T-cell (primary cell): ENCODE results near the gene SLC6A8. TPM values are rescaled to one million over a fixed set of nuclear protein-coding genes. Genes with fewer than 3 reads are reported as not detected.

ENCODE experiments used
- ATAC-seq, 4 experiments: fragments of 200-7000 bp in 3 of 4; fragments of 150-1000 bp in 1 of 4; cut with Tn5 transposase; replicated peaks in 1 of 4; 1 replicate in 3 of 4; 2 replicates in 1 of 4; pipeline ENCODE4 v1.10.0; 2021; ENCODE audit warnings: moderate library complexity in 3 of 4, mild to moderate bottlenecking in 2 of 4, moderate number of reproducible peaks in 1 of 4
- CTCF ChIA-PET, 2 donors: fragments of 300-600 bp; sonication (Branson Sonifier 250); formaldehyde crosslinking; loops; one replicate each; lab custom pipeline; 2022; ENCODE audit warnings: antibody characterized with exemption in 2 of 2; lab: Charles Lee
- POLR2A ChIA-PET, 2 donors: fragments of 300-600 bp; sonication (Branson Sonifier 250); formaldehyde crosslinking; loops; one replicate each; lab custom pipeline; 2022; ENCODE audit warnings: antibody characterized with exemption in 2 of 2; lab: Charles Lee
- DNase-seq, 35 experiments: peaks; one replicate each; pipeline versions ENCODE4 v3.0.0 to v3.0.0-alpha.2; 2013 to 2023
- H3K27ac ChIP-seq: one replicate; pipeline ENCODE4 v1.5.1; 2013; ENCODE audit warnings: low read length
- H3K27me3 ChIP-seq, 2 experiments: replicated peaks in 1 of 2; 1 replicate in 1 of 2; 2 replicates in 1 of 2; pipeline versions ENCODE4 v1.6.1 to v1.7.0; 2013; ENCODE audit warnings: low read length in 1 of 2, mixed read lengths in 1 of 2; ENCODE audit not compliant: control insufficient read depth in 2 of 2, insufficient read depth in 2 of 2; ENCODE audit errors: extremely low read depth in 1 of 2
- H3K36me3 ChIP-seq, 2 donors: 1 replicate in 1 of 2; 2 replicates in 1 of 2; pipeline versions ENCODE4 v1.6.1 to v1.7.0; 2013; ENCODE audit warnings: low read length in 1 of 2; ENCODE audit not compliant: control insufficient read depth in 2 of 2, insufficient read depth in 1 of 2; ENCODE audit errors: extremely low read depth in 1 of 2
- H3K4me1 ChIP-seq, 2 experiments: 1 replicate in 1 of 2; 2 replicates in 1 of 2; pipeline versions ENCODE4 v1.6.1 to v1.7.0; 2013; ENCODE audit warnings: low read length in 2 of 2, mixed read lengths in 1 of 2; ENCODE audit not compliant: insufficient read depth in 2 of 2, control insufficient read depth in 1 of 2; ENCODE audit errors: extremely low read depth in 1 of 2
- H3K4me3 ChIP-seq, 2 donors: 1 replicate in 1 of 2; 2 replicates in 1 of 2; pipeline versions ENCODE4 v1.5.1 to v1.7.0; 2013; ENCODE audit warnings: mild to moderate bottlenecking in 2 of 2, low read length in 1 of 2, moderate library complexity in 1 of 2; ENCODE audit not compliant: control insufficient read depth in 1 of 2; ENCODE audit errors: extremely low read depth in 1 of 2
- H3K9me3 ChIP-seq: 2 replicates; pipeline ENCODE4 v1.7.0; 2013
- H3K27ac Mint-ChIP-seq, 2 donors: one replicate each; pipeline ENCODE4 v1.8.0; 2020 to 2021; ENCODE audit warnings: mild to moderate bottlenecking in 2 of 2, mixed read lengths in 2 of 2
- H3K27me3 Mint-ChIP-seq, 2 donors: one replicate each; pipeline ENCODE4 v1.8.0; 2021 to 2022; ENCODE audit warnings: mixed read lengths in 2 of 2
- H3K36me3 Mint-ChIP-seq: one replicate; pipeline ENCODE4 v1.8.0; 2021; ENCODE audit warnings: mixed read lengths
- H3K4me1 Mint-ChIP-seq, 3 donors: one replicate each; pipeline ENCODE4 v1.8.0; 2020 to 2022; ENCODE audit warnings: mixed read lengths in 3 of 3, mild to moderate bottlenecking in 1 of 3
- H3K4me3 Mint-ChIP-seq, 3 donors: one replicate each; pipeline ENCODE4 v1.8.0; 2020 to 2022; ENCODE audit warnings: mild to moderate bottlenecking in 3 of 3, mixed read lengths in 3 of 3, moderate library complexity in 3 of 3
- H3K9me3 Mint-ChIP-seq, 3 donors: one replicate each; pipeline ENCODE4 v1.8.0; 2020 to 2022; ENCODE audit warnings: mixed read lengths in 3 of 3
- WGBS: methylation state at CpG from one replicate; pipeline ENCODE4 v1.1.5; 2013; ENCODE audit warnings: missing lambda C conversion rate; ENCODE audit not compliant: insufficient coverage; 5-methylcytosine and 5-hydroxymethylcytosine counted together
- total RNA-seq, 35 experiments: library from RNA in 6 of 35; stranded (reverse) in 6 of 35; fragments of 120-200 nt in 1 of 35; gene quantifications; one replicate each; pipeline versions ENCODE4 v1.2.1 to v1.2.4 and lab custom pipeline; 2013 to 2026

SLC6A8 gene
- total RNA-seq, 5 donors from 2014 or later (not counting 1 experiment from before 2014, with no cell fraction given): 0.89 to 2.3 (median 1.9) TPM

DNA sequence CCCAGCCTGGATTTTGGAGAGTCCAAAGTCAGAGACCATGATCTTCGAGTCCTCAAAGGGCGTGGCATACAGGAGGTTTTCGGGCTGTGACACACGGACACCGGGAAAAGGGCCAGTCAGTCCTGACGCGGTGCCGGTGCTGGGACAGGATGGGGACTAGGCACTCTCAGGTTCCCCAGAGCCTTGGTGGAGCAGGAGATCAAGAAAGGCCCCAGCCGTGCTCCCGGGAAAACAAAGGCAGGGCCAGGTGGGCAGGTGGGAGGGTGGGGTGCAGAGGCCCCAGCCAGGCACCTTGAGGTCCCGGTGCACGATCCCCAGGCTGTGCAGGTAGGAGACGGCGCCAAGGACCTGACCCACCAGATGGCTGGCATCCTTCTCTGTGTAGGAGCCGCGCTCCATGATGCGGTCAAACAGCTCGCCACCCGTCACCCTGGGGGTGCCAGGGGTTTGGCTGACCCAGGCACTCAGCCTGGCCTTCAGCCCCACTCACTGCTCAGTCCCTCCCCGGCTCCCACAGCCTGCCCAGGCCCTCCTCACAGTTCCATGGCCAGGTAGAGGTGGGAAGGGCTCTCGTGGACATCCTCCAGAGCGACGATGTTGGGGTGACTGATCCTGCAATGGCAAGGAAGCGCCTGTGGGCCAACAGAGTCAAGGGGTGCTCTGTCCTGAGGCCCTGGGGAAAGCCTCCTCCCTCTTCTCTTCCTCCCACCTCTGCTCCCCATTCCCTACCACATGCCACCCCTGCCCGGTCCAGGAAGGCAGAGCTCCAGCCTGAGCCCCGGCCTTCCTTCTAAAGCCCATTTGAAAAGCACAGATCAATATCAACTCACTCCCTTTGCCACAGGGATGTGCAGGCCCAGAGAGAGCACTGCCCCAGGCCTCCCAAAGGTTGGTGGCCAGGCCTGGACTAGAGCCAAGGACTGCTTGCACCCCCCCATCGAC is 15.9 kb upstream of the SLC6A8 start:
- Histone ChIP-seq H3K9me3 (no peaks in the 10 kb centered on the region), H3K4me1 (peaks cover 0 to 23% of the 10 kb centered on the region in 2 experiments), H3K27ac (no peak overlapping the region), H3K27me3 (peaks cover 0 to 47% of the 10 kb centered on the region in 2 experiments), H3K36me3 (no peaks in the 10 kb centered on the region), H3K4me3 (no peak overlapping the region)
- WGBS: 94% methylated on average over 10 of the region's 27 CpGs
- peak overlapping the region in 1 of 3 donors; percentile 42 for H3K4me3 Mint-ChIP-seq
- peaks cover 8 to 15% (median 8%) of the 10 kb centered on the region in 3 donors for H3K4me1 Mint-ChIP-seq
- no peaks in the 10 kb centered on the region for H3K9me3 Mint-ChIP-seq
- no peaks in the 10 kb centered on the region for H3K36me3 Mint-ChIP-seq
- peaks cover 33 to 34% of the 10 kb centered on the region in 2 donors for H3K27me3 Mint-ChIP-seq
- ATAC-seq (no peak), DNase-seq (no peak)
- no peak overlapping the region for H3K27ac Mint-ChIP-seq
- CTCF ChIA-PET: interaction anchor here (0.6 to 0.7 kb wide), 2 partner anchors 13 to 40 kb away, joined by 4 to 8 read pairs; no protein-coding TSS in a partner anchor
- POLR2A ChIA-PET: no interaction called here

DNA sequence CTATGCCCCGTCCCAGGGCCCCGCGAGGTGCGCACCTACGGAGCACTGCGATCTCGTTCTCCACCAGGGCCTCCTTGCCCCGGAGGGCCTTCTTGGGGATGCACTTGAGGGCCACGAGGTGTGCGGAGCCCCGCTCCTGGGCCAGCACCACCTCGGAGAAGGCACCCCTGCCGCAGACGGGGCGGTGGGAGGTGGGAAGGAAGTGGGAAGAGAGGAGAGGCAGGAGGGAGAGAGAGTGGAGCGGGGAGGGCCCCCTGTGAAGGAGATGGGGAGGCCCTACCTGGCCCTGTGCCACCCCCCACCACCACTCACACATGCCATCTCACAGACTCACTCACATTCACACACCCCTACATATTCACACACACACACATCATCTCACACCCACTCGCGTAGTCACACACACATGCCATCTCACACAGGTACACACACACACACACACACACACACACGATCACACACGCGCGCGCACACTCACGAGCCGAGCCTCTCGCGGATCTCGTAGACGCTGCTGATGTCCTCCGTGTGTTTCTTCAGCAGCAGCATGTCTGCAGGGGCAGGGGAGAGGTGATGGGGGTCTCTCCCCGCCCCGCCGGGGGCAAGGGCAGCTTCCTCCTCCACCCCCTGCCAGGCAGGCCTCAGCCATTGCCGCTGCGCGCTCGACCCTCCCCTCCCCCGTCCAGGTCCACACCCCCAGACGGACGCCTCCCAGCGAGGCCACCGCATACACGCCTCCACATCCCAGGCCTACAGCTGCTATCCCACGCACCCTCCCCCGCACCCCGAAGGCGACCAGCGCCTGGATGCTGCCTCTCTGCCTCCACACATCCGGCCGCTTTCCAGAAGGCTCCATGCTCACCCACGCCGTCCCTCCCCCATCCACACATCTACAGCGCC is 14.9 kb upstream of the SLC6A8 start:
- ChIA-PET POLR2A (no interaction called here), CTCF (interaction anchor here in 1 of 2 donors (0.6 kb wide), 1 partner anchor 709 kb away, joined by 3 read pairs; no protein-coding TSS in a partner anchor)
- Histone ChIP-seq H3K27ac (no peak overlapping the region), H3K4me1 (peaks cover 0 to 18% of the 10 kb centered on the region in 2 experiments), H3K36me3 (no peaks in the 10 kb centered on the region), H3K4me3 (no peak overlapping the region), H3K9me3 (no peaks in the 10 kb centered on the region), H3K27me3 (peaks cover 0 to 43% of the 10 kb centered on the region in 2 experiments)
- 6% methylated on average over 7 of the region's 53 CpGs for WGBS
- peaks cover 32 to 36% of the 10 kb centered on the region in 2 donors for H3K27me3 Mint-ChIP-seq
- no peaks in the 10 kb centered on the region for H3K36me3 Mint-ChIP-seq
- H3K27ac Mint-ChIP-seq: no peak overlapping the region
- peak overlapping the region in 1 of 3 donors; percentile 42 for H3K4me3 Mint-ChIP-seq
- H3K9me3 Mint-ChIP-seq: no peaks in the 10 kb centered on the region
- DNase-seq: no peak
- ATAC-seq: no peak
- peaks cover 5 to 11% (median 7%) of the 10 kb centered on the region in 3 donors for H3K4me1 Mint-ChIP-seq

DNA sequence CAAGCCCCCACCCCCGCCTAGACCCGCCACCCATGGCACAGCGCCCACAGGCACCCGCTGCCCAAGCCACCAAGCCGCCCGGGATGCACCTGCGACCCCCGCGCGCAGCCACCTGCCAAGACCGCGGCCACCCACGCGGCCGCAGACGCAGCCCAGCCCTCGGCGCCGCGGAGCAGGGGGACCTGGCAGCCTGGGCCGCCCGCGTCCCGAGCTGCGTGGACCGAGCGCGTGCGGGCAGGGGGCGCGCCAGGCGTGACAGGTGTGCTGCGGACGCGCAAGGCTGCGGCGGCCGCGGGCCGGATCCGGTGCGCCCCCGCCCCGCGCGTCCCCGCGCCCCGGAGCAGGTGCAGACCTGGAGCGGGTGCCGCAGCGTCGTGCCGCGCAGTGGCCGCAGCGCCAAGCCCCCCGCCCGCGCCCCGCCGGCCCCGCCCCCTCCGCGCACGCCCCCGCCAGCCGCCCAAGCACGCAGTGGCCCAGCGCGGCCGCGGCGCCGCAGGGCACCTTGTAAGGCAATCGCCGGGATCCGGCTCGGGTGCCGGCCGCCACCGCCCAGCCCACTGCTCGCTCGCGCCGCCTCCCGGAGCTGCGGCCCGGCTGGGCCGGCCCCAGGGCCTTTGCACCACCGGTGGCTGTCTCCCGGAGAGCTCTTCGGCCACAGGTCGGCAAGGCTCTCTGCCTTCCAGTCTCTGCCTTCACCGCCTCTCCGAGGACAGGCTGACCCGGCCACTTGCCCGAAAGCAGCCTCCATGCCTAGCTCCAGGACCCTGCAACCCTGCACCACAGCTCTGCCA is 14.1 kb upstream of the SLC6A8 start, which contains the start of gene PNCK:
TSS of gene PNCK (minus strand) at position 386 of the 791 bp plus-strand sequence. CDS start 737 bp downstream, outside the sequence.
- H3K4me1 Mint-ChIP-seq: peaks cover 0 to 7% (median 3%) of the 10 kb centered on the region in 3 donors
- H3K27ac Mint-ChIP-seq: no peak within 1 kb of the TSS
- DNase-seq (no peak), ATAC-seq (peak in 1 of 4 experiments; percentile 33)
- H3K36me3 Mint-ChIP-seq: no peaks in the 10 kb centered on the region
- H3K27me3 ChIP-seq: peaks cover 0 to 39% of the 10 kb centered on the region in 2 experiments
- H3K27me3 Mint-ChIP-seq: peaks cover 28 to 31% of the 10 kb centered on the region in 2 donors
- WGBS: 18% methylated on average over 56 of the region's 98 CpGs
- peak within 1 kb of the TSS in 2 of 3 donors; percentile 21 to 58 for H3K4me3 Mint-ChIP-seq
- ChIA-PET POLR2A (no interaction called here), CTCF (no interaction called here)
- no peaks in the 10 kb centered on the region for H3K36me3 ChIP-seq
- no peak within 1 kb of the TSS for H3K4me3 ChIP-seq
- no peaks in the 10 kb centered on the region for H3K9me3 Mint-ChIP-seq
- no peak within 1 kb of the TSS for H3K27ac ChIP-seq
- H3K9me3 ChIP-seq: no peaks in the 10 kb centered on the region
- peaks cover 0 to 12% of the 10 kb centered on the region in 2 experiments for H3K4me1 ChIP-seq

DNA sequence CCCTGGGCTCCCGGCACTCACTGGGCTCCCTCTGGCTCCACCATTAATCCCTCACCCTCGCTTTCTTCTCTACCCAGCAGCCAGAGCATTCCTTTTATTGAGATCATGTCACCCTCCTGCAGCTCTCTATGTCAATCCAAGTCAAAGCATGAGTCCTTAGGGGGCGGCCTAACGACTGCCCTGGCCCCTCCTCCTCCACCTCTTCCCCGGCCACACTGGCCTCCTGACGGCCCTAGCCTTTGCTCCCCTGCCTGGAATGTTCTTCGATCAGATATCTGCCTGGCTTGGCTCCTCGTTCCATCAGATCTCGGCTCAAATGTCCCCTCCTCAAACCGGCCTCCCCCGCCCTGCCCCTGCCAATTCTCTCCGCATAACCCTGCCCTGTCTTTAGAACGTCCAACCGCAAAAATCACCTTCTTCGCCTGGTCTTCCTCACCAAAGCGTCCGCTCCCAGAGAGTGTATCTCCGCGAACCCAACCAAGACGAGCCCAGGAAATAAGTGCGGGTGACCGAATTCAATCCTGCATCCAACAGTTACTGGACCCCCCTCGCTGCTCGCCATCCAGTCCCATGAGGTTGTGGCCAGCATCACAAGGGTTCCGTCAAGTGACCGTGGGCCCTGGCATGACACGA is 13.4 kb upstream of the SLC6A8 start:
- peaks cover 0 to 11% of the 10 kb centered on the region in 2 experiments for H3K4me1 ChIP-seq
- no peaks in the 10 kb centered on the region for H3K36me3 ChIP-seq
- Mint-ChIP-seq H3K4me1 (peaks cover 0 to 7% (median 3%) of the 10 kb centered on the region in 3 donors), H3K27me3 (peaks cover 27 to 36% of the 10 kb centered on the region in 2 donors), H3K4me3 (peak overlapping the region in 2 of 3 donors; percentile 21 to 58), H3K9me3 (no peaks in the 10 kb centered on the region), H3K36me3 (no peaks in the 10 kb centered on the region), H3K27ac (no peak overlapping the region)
- DNase-seq (no peak), ATAC-seq (no peak)
- H3K27me3 ChIP-seq: peaks cover 0 to 39% of the 10 kb centered on the region in 2 experiments
- H3K9me3 ChIP-seq: no peaks in the 10 kb centered on the region
- 76% methylated on average over 8 of the region's 27 CpGs for WGBS
- H3K4me3 ChIP-seq: no peak overlapping the region
- CTCF ChIA-PET: interaction anchor here in 1 of 2 donors (0.6 kb wide), 1 partner anchor 131 kb away, joined by 3 read pairs; no protein-coding TSS in a partner anchor
- POLR2A ChIA-PET: no interaction called here
- no peak overlapping the region for H3K27ac ChIP-seq

- no peaks in the 10 kb centered on the region for H3K36me3 Mint-ChIP-seq
- no peak overlapping the region for H3K4me3 Mint-ChIP-seq
- CTCF ChIA-PET: no interaction called here
- no peak overlapping the region for H3K27ac ChIP-seq
- H3K36me3 ChIP-seq: no peaks in the 10 kb centered on the region
- no peak overlapping the region for H3K27ac Mint-ChIP-seq
- ATAC-seq (no peak), DNase-seq (no peak)
- no peak overlapping the region for H3K4me3 ChIP-seq
- no peaks in the 10 kb centered on the region for H3K9me3 Mint-ChIP-seq
- H3K4me1 Mint-ChIP-seq: no peaks in the 10 kb centered on the region
- H3K27me3 ChIP-seq: peaks cover 3 to 12% of the 10 kb centered on the region in 2 experiments
- no peaks in the 10 kb centered on the region for H3K4me1 ChIP-seq
- peaks cover 3 to 16% of the 10 kb centered on the region in 2 donors for H3K27me3 Mint-ChIP-seq
- whole genome bisulfite sequencing: 70% methylated on average over 6 of the region's 12 CpGs
- POLR2A ChIA-PET: no interaction called here
- no peaks in the 10 kb centered on the region for H3K9me3 ChIP-seq
Observed at GRCh38 chrX:153681175-153681574, 6.6 kb upstream of the SLC6A8 start.
